Lung (tissue), 12 donors: Measurements from ENCODE around the gene TCP11L2. TPM values are rescaled to one million over a fixed set of nuclear protein-coding genes. Genes with fewer than 3 reads are reported as not detected.

Source experiments
- ATAC-seq: fragments of 200-7000 bp; cut with Tn5 transposase; one replicate; pipeline ENCODE4 v1.9.1; 2020; ENCODE audit warnings: moderate number of reproducible peaks; ENCODE audit not compliant: insufficient read depth, low FRiP score
- DNase-seq, 3 donors: peaks; one replicate each; pipeline ENCODE4 v3.0.0-alpha.2; 2013 to 2017
- H3K27ac ChIP-seq, 2 donors: one replicate each; pipeline ENCODE4 v1.5.1; 2013; ENCODE audit warnings: mild to moderate bottlenecking in 2 of 2, moderate library complexity in 2 of 2, control low read depth in 1 of 2, inconsistent platforms in 1 of 2, low read depth in 1 of 2, low read length in 1 of 2
- H3K27me3 ChIP-seq, 3 donors: one replicate each; pipeline ENCODE4 v1.5.1; 2013; ENCODE audit warnings: low read length in 2 of 3; ENCODE audit not compliant: control insufficient read depth in 3 of 3, insufficient read depth in 3 of 3
- H3K36me3 ChIP-seq, 4 donors: one replicate each; pipeline ENCODE4 v1.5.1; 2013; ENCODE audit warnings: low read length in 4 of 4, mild to moderate bottlenecking in 1 of 4, moderate library complexity in 1 of 4; ENCODE audit not compliant: control insufficient read depth in 4 of 4, insufficient read depth in 4 of 4
- H3K4me1 ChIP-seq, 5 donors: one replicate each; pipeline ENCODE4 v1.5.1; 2013; ENCODE audit warnings: low read length in 5 of 5, mild to moderate bottlenecking in 2 of 5, moderate library complexity in 1 of 5; ENCODE audit not compliant: control insufficient read depth in 5 of 5, insufficient read depth in 5 of 5
- H3K4me3 ChIP-seq: one replicate; pipeline ENCODE4 v1.5.1; 2013; ENCODE audit warnings: mild to moderate bottlenecking, control low read depth, moderate library complexity
- H3K9ac ChIP-seq, 2 donors: one replicate each; pipeline ENCODE4 v1.5.1; 2013; ENCODE audit warnings: low read length in 2 of 2, control low read depth in 1 of 2; ENCODE audit not compliant: insufficient read depth in 1 of 2
- H3K9me3 ChIP-seq, 4 donors: one replicate each; pipeline ENCODE4 v1.5.1; 2013; ENCODE audit warnings: low read length in 3 of 4, mild to moderate bottlenecking in 1 of 4, moderate library complexity in 1 of 4; ENCODE audit not compliant: control insufficient read depth in 4 of 4, insufficient read depth in 3 of 4
- WGBS, 2 donors: extraction: QIAGEN DNeasy Blood & Tissue Kit; methylation state at CpG; one replicate each; pipeline ENCODE4 v1.1.7; 2013; 5-methylcytosine and 5-hydroxymethylcytosine counted together
- polyA plus RNA-seq, 2 donors: library from polyadenylated mRNA; stranded (reverse); fragments of 200-250 nt; gene quantifications; one replicate each; pipeline ENCODE4 v1.2.1, GENCODE V29; 2013
- total RNA-seq, 2 donors: library from RNA; depleted of rRNA in 1 of 2; stranded (reverse); fragments of >200 nt in 1 of 2; gene quantifications; one replicate each; pipeline ENCODE4 v1.2.1, GENCODE V29; 2014 to 2021
- TF ChIP-seq, protein P1 (sequence below): IDR thresholded peaks from 2 replicates; pipeline ENCODE4 v1.5.1; 2012; ENCODE audit warnings: mild to moderate bottlenecking; ENCODE audit errors: control extremely low read depth, extremely low read depth
- donor health status: control.
- donor health status: control.
- donor health status: Bipolar disorder and iron deficiency.
- donor health status: healthy.
- donor health status: DM: yes; HTN: yes; CAD: no.

Gene TCP11L2
- total and polyA plus RNA-seq, 4 donors = 4.9 to 78.5 (median 24.8) TPM

DNA sequence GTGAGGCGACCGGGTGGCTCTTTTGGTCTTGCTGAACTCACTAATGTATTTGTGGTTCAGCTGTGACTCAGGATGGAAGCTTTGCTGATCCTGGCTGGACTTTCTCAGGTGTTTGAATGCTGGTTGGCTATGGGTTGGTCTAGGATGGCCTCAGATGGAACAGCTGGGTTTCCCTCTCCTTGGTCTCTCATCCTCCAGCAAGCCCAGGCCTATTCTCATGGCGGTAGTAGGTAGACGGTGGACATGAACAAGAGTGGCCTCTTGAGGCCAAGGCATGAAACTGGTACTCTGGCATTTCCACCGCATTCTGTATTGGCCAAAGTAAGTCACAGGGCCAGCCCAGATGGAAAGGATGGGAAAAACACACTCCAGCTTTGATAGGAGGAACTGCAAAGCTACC is 43.2 kb downstream of the TCP11L2 start:
- H3K4me1 ChIP-seq = peaks cover 4 to 19% (median 13%) of the 10 kb centered on the region in 5 donors
- ATAC-seq (no peak), DNase-seq (peak; percentile 42 to 67 (median 63))
- WGBS, 2 donors = 64 to 69% methylated on average over 5 of the region's 5 CpGs
- no peaks in the 10 kb centered on the region for H3K27me3 ChIP-seq
- H3K4me3 ChIP-seq = no peak overlapping the region
- no peak overlapping the region for H3K27ac ChIP-seq
- TF ChIP-seq, protein P1, sequence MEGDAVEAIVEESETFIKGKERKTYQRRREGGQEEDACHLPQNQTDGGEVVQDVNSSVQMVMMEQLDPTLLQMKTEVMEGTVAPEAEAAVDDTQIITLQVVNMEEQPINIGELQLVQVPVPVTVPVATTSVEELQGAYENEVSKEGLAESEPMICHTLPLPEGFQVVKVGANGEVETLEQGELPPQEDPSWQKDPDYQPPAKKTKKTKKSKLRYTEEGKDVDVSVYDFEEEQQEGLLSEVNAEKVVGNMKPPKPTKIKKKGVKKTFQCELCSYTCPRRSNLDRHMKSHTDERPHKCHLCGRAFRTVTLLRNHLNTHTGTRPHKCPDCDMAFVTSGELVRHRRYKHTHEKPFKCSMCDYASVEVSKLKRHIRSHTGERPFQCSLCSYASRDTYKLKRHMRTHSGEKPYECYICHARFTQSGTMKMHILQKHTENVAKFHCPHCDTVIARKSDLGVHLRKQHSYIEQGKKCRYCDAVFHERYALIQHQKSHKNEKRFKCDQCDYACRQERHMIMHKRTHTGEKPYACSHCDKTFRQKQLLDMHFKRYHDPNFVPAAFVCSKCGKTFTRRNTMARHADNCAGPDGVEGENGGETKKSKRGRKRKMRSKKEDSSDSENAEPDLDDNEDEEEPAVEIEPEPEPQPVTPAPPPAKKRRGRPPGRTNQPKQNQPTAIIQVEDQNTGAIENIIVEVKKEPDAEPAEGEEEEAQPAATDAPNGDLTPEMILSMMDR = no peak
- no peak overlapping the region for H3K9ac ChIP-seq
- H3K36me3 ChIP-seq = peaks cover 0 to 11% (median 2%) of the 10 kb centered on the region in 4 donors
- no peaks in the 10 kb centered on the region for H3K9me3 ChIP-seq

- H3K27me3 ChIP-seq = no peaks in the 10 kb centered on the region
- WGBS, 2 donors = 43 to 66% methylated on average over 4 of the region's 4 CpGs
- ATAC-seq (no peak), DNase-seq (no peak)
- H3K9ac ChIP-seq = no peak overlapping the region
- no peaks in the 10 kb centered on the region for H3K9me3 ChIP-seq
- H3K4me3 ChIP-seq = no peak overlapping the region
- TF ChIP-seq, protein P1 = no peak
- H3K4me1 ChIP-seq = peaks cover 0 to 7% (median 0%) of the 10 kb centered on the region in 5 donors
- no peak overlapping the region for H3K27ac ChIP-seq
- peaks cover 0 to 6% (median 2%) of the 10 kb centered on the region in 4 donors for H3K36me3 ChIP-seq
Measured at GRCh38 chr12:106348411-106348810, 45.9 kb downstream of the TCP11L2 start.

DNA sequence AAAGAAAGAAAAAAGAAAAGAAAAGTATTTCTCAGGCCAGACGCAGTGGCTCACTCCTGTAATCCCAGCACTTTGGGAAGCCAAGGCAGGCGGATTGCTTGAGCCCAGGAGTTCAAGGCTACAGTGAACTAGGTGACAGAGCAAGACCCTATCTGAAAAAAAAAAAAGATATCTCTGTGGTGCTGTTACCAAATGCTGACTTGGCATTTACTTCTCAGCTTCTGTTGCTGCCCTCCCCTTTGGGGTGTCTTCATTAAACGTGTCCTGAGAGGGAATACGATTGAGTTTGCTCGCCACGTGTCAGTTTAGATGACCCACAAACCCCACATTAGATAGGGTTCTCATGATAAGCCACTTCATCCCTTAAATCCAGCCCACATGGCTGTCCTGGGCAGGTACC is 50.6 kb downstream of the TCP11L2 start:
- Histone ChIP-seq H3K27ac (no peak overlapping the region), H3K9ac (no peak overlapping the region), H3K27me3 (no peaks in the 10 kb centered on the region), H3K36me3 (no peaks in the 10 kb centered on the region), H3K4me3 (no peak overlapping the region), H3K9me3 (no peaks in the 10 kb centered on the region), H3K4me1 (peaks cover 0 to 6% (median 2%) of the 10 kb centered on the region in 5 donors)
- no peak for ATAC-seq
- 83 to 93% methylated on average over 6 of the region's 6 CpGs for WGBS, 2 donors
- DNase-seq = no peak
- TF ChIP-seq, protein P1 = no peak
